Activated T-cell treated with anti-CD3 and anti-CD28 coated beads, Interleukin-2, amount 50 U/mL, for 4 hours (primary cell): ENCODE data around the gene ASB2. TPM values are rescaled to one million over a fixed set of nuclear protein-coding genes. Genes with fewer than 3 reads are reported as not detected.

Source experiments
- ATAC-seq, 2 donors: fragments of 200-7000 bp; cut with Tn5 transposase; one replicate each; pipeline ENCODE4 v1.10.0; 2021
- DNase-seq: peaks from one replicate; pipeline ENCODE4 v3.0.0-alpha.2; 2020
- H3K27me3 Mint-ChIP-seq: one replicate; pipeline ENCODE4 v1.8.0; 2021; ENCODE audit warnings: low read depth, mixed read lengths
- H3K36me3 Mint-ChIP-seq: one replicate; pipeline ENCODE4 v1.8.0; 2022; ENCODE audit warnings: mixed read lengths; ENCODE audit not compliant: insufficient read depth
- H3K4me1 Mint-ChIP-seq: one replicate; pipeline ENCODE4 v1.8.0; 2021; ENCODE audit warnings: low read depth, mixed read lengths
- H3K4me3 Mint-ChIP-seq: one replicate; pipeline ENCODE4 v1.8.0; 2021; ENCODE audit warnings: mild to moderate bottlenecking, moderate library complexity, mixed read lengths
- H3K9me3 Mint-ChIP-seq: one replicate; pipeline ENCODE4 v1.8.0; 2021; ENCODE audit warnings: mixed read lengths
- total RNA-seq, 3 donors: library from RNA; stranded (reverse); gene quantifications; one replicate each; pipeline ENCODE4 v1.2.1, GENCODE V29; 2021

Gene ASB2
- total RNA-seq, 3 donors from 2014 or later = 8.2 to 9.9 (median 9.8) TPM

DNA sequence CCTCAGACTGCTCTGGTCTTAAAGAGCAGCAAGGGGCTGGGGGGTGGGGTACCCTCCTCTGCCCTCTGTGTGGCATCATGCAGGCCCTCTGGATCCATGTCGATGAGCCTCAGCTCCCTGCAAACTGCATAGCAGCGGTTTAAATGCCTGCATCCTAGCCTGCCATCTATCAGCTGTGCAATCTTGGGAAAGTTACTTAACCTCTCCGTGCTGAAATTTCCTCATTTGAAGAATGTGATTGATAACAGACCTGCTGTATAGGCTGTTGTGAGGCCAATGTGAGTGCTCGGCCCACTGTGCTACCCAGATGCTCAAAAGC is 45.4 kb downstream of the ASB2 start:
- H3K36me3 Mint-ChIP-seq = no peaks in the 10 kb centered on the region
- H3K9me3 Mint-ChIP-seq = no peaks in the 10 kb centered on the region
- no peak overlapping the region for H3K4me3 Mint-ChIP-seq
- H3K4me1 Mint-ChIP-seq = no peaks in the 10 kb centered on the region
- ATAC-seq = no peak
- no peak for DNase-seq
- H3K27me3 Mint-ChIP-seq = no peaks in the 10 kb centered on the region

DNA sequence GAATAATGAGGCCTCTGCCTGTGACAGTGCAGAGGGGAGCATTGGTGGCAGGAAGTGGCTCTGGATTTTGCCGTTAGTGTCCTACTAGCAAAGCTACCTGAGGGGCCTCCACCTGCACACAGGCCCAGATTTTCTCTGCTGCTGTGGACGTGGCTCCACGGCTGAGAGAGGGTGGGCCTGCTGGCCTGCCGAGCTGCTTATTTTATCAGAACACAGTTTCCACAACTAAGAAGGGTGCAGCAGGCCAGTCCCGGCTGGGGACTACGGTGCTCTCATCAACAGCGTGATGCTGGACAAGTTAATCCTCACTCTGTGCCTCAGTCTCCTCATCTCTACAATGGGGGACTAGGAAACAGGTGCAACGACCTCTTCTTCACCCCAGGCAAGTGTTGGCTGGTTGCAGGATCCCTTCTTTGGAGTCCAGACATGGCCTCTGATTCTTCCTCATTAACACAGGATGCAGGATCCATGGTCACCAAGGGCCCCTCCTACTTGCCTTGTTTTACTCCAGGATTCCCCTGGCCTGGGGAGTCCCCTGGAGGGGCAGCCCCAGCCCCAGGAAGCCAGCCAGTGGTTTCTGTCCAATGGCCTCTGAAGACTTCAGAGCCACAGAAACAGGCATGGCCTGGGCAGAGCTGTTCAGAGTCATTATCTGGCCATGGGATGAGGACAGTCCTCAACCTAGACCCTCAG is 45.9 kb downstream of the ASB2 start:
- no peaks in the 10 kb centered on the region for H3K36me3 Mint-ChIP-seq
- no peaks in the 10 kb centered on the region for H3K27me3 Mint-ChIP-seq
- no peaks in the 10 kb centered on the region for H3K9me3 Mint-ChIP-seq
- H3K4me1 Mint-ChIP-seq = no peaks in the 10 kb centered on the region
- no peak overlapping the region for H3K4me3 Mint-ChIP-seq
- ATAC-seq (no peak), DNase-seq (no peak)

- no peak overlapping the region for H3K4me3 Mint-ChIP-seq
Observed at GRCh38 chr14:93929657-93930056, 46.7 kb downstream of the ASB2 start.

DNA sequence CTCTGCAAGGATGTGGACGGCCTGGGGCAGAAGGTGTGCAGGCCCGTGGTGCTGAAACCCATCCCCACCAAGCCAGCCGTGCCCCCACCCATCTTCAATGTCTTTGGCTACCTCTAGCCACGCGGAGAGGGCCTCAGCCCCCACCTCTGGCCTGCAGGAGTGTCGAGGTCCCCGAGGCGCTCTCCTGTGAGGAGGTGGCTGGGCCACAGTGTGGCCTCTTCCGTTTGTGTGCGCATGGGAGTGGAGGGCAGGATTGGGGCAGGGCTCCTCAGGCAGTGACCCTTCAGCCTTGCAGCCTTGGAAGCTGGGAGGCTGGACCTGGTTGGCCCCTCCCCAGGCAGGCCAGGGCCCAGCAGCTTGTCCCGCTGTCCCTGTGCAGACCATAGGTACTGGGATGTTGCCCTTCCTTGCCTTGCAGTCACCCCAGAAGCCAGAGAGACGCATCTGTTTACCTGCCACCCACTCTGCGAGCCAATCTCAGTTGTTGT is 47.3 kb downstream of the ASB2 start:
- DNase-seq (no peak), ATAC-seq (no peak)
- H3K9me3 Mint-ChIP-seq = no peaks in the 10 kb centered on the region
- H3K27me3 Mint-ChIP-seq = no peaks in the 10 kb centered on the region
- H3K4me3 Mint-ChIP-seq = no peak overlapping the region
- no peaks in the 10 kb centered on the region for H3K4me1 Mint-ChIP-seq
- no peaks in the 10 kb centered on the region for H3K36me3 Mint-ChIP-seq

More at GRCh38 chr14:93929657-93930056, 46.7 kb downstream of the ASB2 start:
- ATAC-seq (no peak), DNase-seq (no peak)
- Mint-ChIP-seq H3K36me3 (no peaks in the 10 kb centered on the region), H3K9me3 (no peaks in the 10 kb centered on the region), H3K4me1 (no peaks in the 10 kb centered on the region), H3K27me3 (no peaks in the 10 kb centered on the region)

DNA sequence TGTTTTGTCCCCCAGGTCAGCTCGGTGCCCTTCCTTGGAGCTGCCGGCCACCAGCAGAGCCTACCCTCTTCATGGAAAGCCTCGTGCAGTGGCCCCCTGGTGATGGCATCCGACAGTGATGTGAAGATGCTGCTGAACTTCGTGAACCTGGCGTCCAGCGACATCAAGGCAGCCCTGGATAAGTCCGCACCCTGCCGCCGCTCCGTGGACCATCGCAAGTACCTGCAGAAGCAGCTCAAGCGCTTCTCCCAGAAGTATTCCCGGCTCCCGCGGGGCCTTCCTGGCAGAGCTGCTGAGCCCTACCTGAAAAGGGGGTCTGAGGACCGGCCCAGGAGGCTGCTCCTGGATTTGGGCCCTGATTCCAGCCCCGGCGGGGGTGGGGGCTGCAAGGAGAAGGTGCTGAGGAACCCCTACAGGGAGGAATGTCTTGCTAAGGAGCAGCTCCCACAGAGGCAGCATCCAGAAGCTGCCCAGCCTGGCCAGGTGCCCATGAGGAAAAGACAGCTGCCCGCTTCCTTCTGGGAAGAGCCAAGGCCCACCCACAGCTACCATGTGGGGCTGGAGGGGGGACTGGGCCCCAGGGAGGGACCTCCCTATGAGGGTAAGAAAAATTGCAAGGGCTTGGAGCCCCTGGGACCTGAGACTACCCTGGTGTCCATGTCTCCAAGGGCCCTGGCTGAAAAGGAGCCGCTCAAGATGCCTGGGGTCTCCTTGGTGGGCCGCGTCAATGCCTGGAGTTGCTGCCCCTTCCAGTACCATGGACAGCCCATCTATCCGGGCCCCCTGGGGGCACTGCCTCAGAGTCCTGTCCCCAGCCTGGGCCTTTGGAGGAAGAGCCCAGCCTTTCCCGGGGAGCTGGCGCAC is 48.0 kb downstream of the ASB2 start:
- no peaks in the 10 kb centered on the region for H3K4me1 Mint-ChIP-seq
- H3K4me3 Mint-ChIP-seq = no peak overlapping the region
- no peaks in the 10 kb centered on the region for H3K9me3 Mint-ChIP-seq
- no peaks in the 10 kb centered on the region for H3K36me3 Mint-ChIP-seq
- no peak for DNase-seq
- no peaks in the 10 kb centered on the region for H3K27me3 Mint-ChIP-seq
- no peak for ATAC-seq

GRCh38 chr14:93927800-93928145 is 48.6 kb downstream of the ASB2 start:
- no peak overlapping the region for H3K4me3 Mint-ChIP-seq

GRCh38 chr14:93926873-93927799 is 49.2 kb downstream of the ASB2 start, which contains the start of gene FAM181A:
TSS of gene FAM181A (plus strand) at chr14:93927344. CDS start at chr14:93928286, 942 bp downstream.
- ATAC-seq = no peak
- DNase-seq = no peak
- H3K36me3 Mint-ChIP-seq = no peaks in the 10 kb centered on the region
- H3K27me3 Mint-ChIP-seq = no peaks in the 10 kb centered on the region
- no peak within 1 kb of the TSS for H3K4me3 Mint-ChIP-seq
- H3K4me1 Mint-ChIP-seq = no peaks in the 10 kb centered on the region
- H3K9me3 Mint-ChIP-seq = no peaks in the 10 kb centered on the region

More at GRCh38 chr14:93927800-93928145, 48.6 kb downstream of the ASB2 start:
- Mint-ChIP-seq H3K4me1 (no peaks in the 10 kb centered on the region), H3K9me3 (no peaks in the 10 kb centered on the region), H3K36me3 (no peaks in the 10 kb centered on the region), H3K27me3 (no peaks in the 10 kb centered on the region)
- ATAC-seq (no peak), DNase-seq (no peak)

DNA sequence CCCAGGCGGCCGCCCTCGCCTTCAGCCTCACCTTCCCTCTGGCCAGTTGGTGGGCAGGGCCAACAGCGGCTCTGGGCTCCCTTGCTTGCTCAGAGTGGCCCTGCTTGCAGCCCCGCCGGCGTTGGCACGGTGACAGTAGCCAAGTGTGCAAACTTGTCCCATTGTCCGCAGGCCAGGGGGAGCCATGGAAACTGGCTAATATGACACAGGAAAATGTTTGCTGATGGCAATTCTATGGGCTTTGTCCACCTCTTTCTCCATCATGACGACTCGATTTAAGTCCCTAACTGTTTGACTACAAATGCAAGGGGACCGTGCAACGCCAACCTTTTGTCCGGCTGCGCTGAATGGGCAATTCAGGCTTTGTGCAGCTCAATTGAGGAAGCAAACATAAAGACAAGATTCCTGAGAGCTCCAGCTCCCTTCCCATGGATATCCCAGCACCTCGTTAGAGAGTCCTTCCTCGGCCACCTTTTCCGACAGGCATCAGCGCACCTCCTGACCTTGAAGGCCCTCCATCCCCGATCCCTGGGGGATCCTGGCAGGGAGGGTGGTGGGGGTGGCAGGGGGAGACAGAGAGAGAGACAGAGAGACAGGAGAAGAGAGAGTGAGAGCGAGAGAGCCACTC is 50.0 kb downstream of the ASB2 start:
- no peaks in the 10 kb centered on the region for H3K36me3 Mint-ChIP-seq
- H3K4me3 Mint-ChIP-seq = no peak overlapping the region
- no peaks in the 10 kb centered on the region for H3K4me1 Mint-ChIP-seq
- no peaks in the 10 kb centered on the region for H3K9me3 Mint-ChIP-seq
- DNase-seq = no peak
- no peaks in the 10 kb centered on the region for H3K27me3 Mint-ChIP-seq
- ATAC-seq = no peak

GRCh38 chr14:93925374-93925895 is 50.9 kb downstream of the ASB2 start:
- no peak overlapping the region for H3K4me3 Mint-ChIP-seq
- H3K36me3 Mint-ChIP-seq = no peaks in the 10 kb centered on the region
- H3K4me1 Mint-ChIP-seq = no peaks in the 10 kb centered on the region
- DNase-seq (no peak), ATAC-seq (no peak)
- H3K27me3 Mint-ChIP-seq = no peaks in the 10 kb centered on the region
- no peaks in the 10 kb centered on the region for H3K9me3 Mint-ChIP-seq

GRCh38 chr14:93924592-93925355 is 51.6 kb downstream of the ASB2 start:
- Mint-ChIP-seq H3K36me3 (no peaks in the 10 kb centered on the region), H3K9me3 (peaks cover under 1% of the 10 kb centered on the region), H3K4me3 (no peak overlapping the region), H3K27me3 (no peaks in the 10 kb centered on the region), H3K4me1 (no peaks in the 10 kb centered on the region)
- ATAC-seq (no peak), DNase-seq (no peak)

- H3K27me3 Mint-ChIP-seq = no peaks in the 10 kb centered on the region
- H3K36me3 Mint-ChIP-seq = no peaks in the 10 kb centered on the region
- H3K4me1 Mint-ChIP-seq = no peaks in the 10 kb centered on the region
- ATAC-seq (no peak), DNase-seq (no peak)
- H3K4me3 Mint-ChIP-seq = no peak overlapping the region
- H3K9me3 Mint-ChIP-seq = peaks cover 4% of the 10 kb centered on the region
Observed at GRCh38 chr14:93923626-93924025, 52.7 kb downstream of the ASB2 start.

DNA sequence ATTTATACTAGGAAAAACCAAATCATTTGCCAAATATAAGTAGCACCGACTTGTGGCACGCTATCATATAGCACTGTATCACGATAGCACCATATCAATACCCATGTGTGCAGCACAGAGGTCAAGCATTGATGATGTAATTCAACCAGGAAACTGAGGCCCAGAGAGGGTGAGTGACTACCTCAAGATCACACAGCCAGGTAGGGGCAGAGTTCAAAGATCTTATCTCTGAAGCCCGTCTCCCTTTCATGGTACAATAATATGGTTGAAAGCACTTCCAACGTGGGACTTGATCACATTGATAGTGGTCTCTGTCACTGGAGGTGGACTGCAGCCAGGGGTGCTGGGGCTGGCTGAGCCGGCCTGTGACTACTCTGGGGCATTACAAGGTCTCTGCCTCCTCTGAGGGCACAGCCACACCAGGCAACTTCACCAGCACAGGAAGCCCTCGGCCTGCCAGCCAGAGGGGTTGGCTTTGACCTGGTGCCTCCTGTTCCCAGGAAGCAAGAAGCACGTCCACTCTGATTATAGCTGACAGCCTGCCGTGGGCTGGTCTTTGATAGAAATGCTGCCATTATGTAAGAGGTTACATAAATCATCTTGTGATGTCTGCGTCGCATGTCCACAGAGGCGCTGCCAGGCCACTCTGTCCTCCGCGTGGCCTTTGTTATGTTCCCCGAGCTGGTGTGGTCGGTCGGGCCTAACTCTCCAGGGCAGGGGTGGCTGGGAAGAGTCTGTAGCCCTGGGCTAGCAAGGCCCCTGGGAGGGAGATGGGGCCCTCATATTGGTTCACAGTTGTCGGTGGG is 55.2 kb downstream of the ASB2 start:
- no peak overlapping the region for H3K4me3 Mint-ChIP-seq
- ATAC-seq = no peak
- no peak for DNase-seq
- peaks cover 8% of the 10 kb centered on the region for H3K27me3 Mint-ChIP-seq
- no peaks in the 10 kb centered on the region for H3K4me1 Mint-ChIP-seq
- no peaks in the 10 kb centered on the region for H3K36me3 Mint-ChIP-seq
- H3K9me3 Mint-ChIP-seq = peaks cover 4% of the 10 kb centered on the region
